CD4-positive, CD25-positive, alpha-beta regulatory T cell (primary cell): Measurements from ENCODE around the gene KCNAB1. TPM values are rescaled to one million over a fixed set of nuclear protein-coding genes. Genes with fewer than 3 reads are reported as not detected.

Experiments used
- ATAC-seq, 2 donors: fragments of 150-1000 bp; cut with Tn5 transposase; one replicate each; pipeline ENCODE4 v1.10.0; 2021; ENCODE audit warnings: low read depth in 2 of 2, moderate number of reproducible peaks in 2 of 2, moderate library complexity in 1 of 2
- DNase-seq, 3 donors: peaks; one replicate each; pipeline versions ENCODE4 v3.0.0 to v3.0.0-alpha.2; 2012 to 2022; ENCODE audit warnings: mixed read lengths in 1 of 3
- H3K27ac ChIP-seq: one replicate; pipeline ENCODE4 v1.7.0; 2013; ENCODE audit warnings: mild to moderate bottlenecking, low read length; ENCODE audit not compliant: insufficient read depth, poor library complexity, severe bottlenecking
- H3K27me3 ChIP-seq: one replicate; pipeline ENCODE4 v1.7.0; 2013; ENCODE audit warnings: low read length; ENCODE audit not compliant: control insufficient read depth, insufficient read depth
- H3K36me3 ChIP-seq: one replicate; pipeline ENCODE4 v1.7.0; 2013; ENCODE audit warnings: mild to moderate bottlenecking, low read length, moderate library complexity; ENCODE audit not compliant: control insufficient read depth, insufficient read depth
- H3K4me1 ChIP-seq: 2 replicates; pipeline ENCODE4 v1.7.0; 2013; ENCODE audit warnings: mild to moderate bottlenecking, low read length; ENCODE audit not compliant: insufficient read depth, control insufficient read depth, poor library complexity, severe bottlenecking
- H3K4me3 ChIP-seq: one replicate; pipeline ENCODE4 v1.7.0; 2013; ENCODE audit warnings: low read depth, mild to moderate bottlenecking, low read length, moderate library complexity
- H3K9me3 ChIP-seq, 2 experiments: 1 replicate in 1 of 2; 2 replicates in 1 of 2; pipeline ENCODE4 v1.7.0; 2013; ENCODE audit warnings: low read length in 2 of 2, mild to moderate bottlenecking in 1 of 2, moderate library complexity in 1 of 2; ENCODE audit not compliant: control insufficient read depth in 2 of 2
- H3K27ac Mint-ChIP-seq, 3 donors: one replicate each; pipeline ENCODE4 v1.8.0; 2020 to 2022; ENCODE audit warnings: mild to moderate bottlenecking in 3 of 3, mixed read lengths in 3 of 3, moderate library complexity in 2 of 3
- H3K27me3 Mint-ChIP-seq: one replicate; pipeline ENCODE4 v1.8.0; 2022; ENCODE audit warnings: mild to moderate bottlenecking, mixed read lengths
- H3K36me3 Mint-ChIP-seq: one replicate; pipeline ENCODE4 v1.8.0; 2020; ENCODE audit warnings: mixed read lengths
- H3K4me1 Mint-ChIP-seq, 4 donors: one replicate each; pipeline ENCODE4 v1.8.0; 2020 to 2022; ENCODE audit warnings: mixed read lengths in 4 of 4, mild to moderate bottlenecking in 1 of 4
- H3K4me3 Mint-ChIP-seq, 4 donors: one replicate each; pipeline ENCODE4 v1.8.0; 2020 to 2022; ENCODE audit warnings: mild to moderate bottlenecking in 4 of 4, mixed read lengths in 4 of 4, moderate library complexity in 3 of 4
- H3K9me3 Mint-ChIP-seq, 7 donors: one replicate each; pipeline ENCODE4 v1.8.0; 2020 to 2022; ENCODE audit warnings: mixed read lengths in 7 of 7, mild to moderate bottlenecking in 3 of 7, moderate library complexity in 2 of 7
- polyA plus RNA-seq, 4 donors: library from polyadenylated mRNA; unstranded; fragments of 300-500 nt; fragmentation: Illumina TruSeq; gene quantifications; one replicate each; pipeline ENCODE4 v1.2.3, GENCODE V29; 2021
- total RNA-seq: library from RNA; stranded (reverse); gene quantifications from one replicate; pipeline ENCODE4 v1.2.3, GENCODE V29; 2022

KCNAB1 gene
- total and polyA plus RNA-seq, 5 donors from 2014 or later: 0.08 to 0.26 (median 0.17) TPM

DNA sequence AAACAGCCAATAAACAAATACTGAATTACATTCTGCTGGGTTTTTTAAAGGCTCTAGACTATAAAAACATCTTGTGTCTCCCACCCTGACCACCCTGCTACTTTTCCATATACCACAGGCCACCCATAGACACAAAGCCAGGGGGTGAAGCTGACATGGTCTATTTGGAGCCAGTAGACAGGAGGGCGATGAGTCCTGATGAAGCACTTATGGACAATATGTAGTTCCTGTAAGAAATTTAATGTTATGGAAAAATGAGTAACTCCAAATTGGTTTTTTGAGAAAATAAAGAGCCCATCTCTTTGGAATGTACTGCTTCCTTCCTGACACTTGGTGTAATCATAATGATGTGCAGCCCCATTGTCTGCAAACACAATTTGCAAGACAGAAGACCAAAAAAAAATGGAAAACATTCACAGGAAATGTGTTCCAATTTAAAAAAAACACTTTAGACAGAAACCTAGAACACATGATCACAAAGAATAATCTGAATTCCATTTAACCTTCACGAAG, 422.7 kb downstream of the KCNAB1 start:
- peaks cover 25% of the 10 kb centered on the region for H3K36me3 Mint-ChIP-seq
- H3K4me1 Mint-ChIP-seq: peaks cover 8 to 30% (median 21%) of the 10 kb centered on the region in 4 donors
- DNase-seq: no peak
- H3K27ac ChIP-seq: no peak overlapping the region
- no peaks in the 10 kb centered on the region for H3K9me3 Mint-ChIP-seq
- H3K4me3 ChIP-seq: no peak overlapping the region
- H3K4me1 ChIP-seq: no peaks in the 10 kb centered on the region
- H3K27me3 ChIP-seq: no peaks in the 10 kb centered on the region
- ATAC-seq: no peak
- peaks cover 79% of the 10 kb centered on the region for H3K36me3 ChIP-seq
- H3K27me3 Mint-ChIP-seq: no peaks in the 10 kb centered on the region
- no peak overlapping the region for H3K27ac Mint-ChIP-seq
- no peaks in the 10 kb centered on the region for H3K9me3 ChIP-seq
- H3K4me3 Mint-ChIP-seq: no peak overlapping the region

DNA sequence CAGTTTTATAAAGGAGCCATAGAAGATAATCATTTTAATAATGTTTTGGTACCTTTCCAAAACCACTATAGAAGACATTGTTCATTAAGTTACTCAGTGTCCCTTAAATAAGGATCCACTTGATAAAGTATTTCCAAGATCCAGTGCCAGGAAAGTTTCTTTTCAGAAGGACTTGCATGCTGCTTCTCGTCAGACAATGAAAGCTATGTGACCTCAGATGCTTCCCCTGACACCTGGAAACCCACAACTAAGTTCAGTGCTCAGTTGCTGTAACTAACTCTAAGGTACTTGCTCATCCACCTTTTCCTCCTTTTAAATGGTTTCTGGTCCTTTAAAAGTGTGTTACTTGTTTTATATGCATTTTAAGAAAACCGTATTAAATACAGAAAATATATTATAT, 427.3 kb downstream of the KCNAB1 start:
- Mint-ChIP-seq H3K4me1 (peaks cover 17 to 61% (median 49%) of the 10 kb centered on the region in 4 donors), H3K4me3 (no peak overlapping the region), H3K27ac (no peak overlapping the region), H3K27me3 (no peaks in the 10 kb centered on the region), H3K9me3 (no peaks in the 10 kb centered on the region), H3K36me3 (peaks cover 49% of the 10 kb centered on the region)
- H3K27me3 ChIP-seq: no peaks in the 10 kb centered on the region
- H3K4me1 ChIP-seq: peaks cover 5% of the 10 kb centered on the region
- H3K36me3 ChIP-seq: peaks cover 90% of the 10 kb centered on the region
- H3K9me3 ChIP-seq: no peaks in the 10 kb centered on the region
- DNase-seq: no peak
- H3K4me3 ChIP-seq: no peak overlapping the region
- no peak for ATAC-seq
- H3K27ac ChIP-seq: no peak overlapping the region

DNA sequence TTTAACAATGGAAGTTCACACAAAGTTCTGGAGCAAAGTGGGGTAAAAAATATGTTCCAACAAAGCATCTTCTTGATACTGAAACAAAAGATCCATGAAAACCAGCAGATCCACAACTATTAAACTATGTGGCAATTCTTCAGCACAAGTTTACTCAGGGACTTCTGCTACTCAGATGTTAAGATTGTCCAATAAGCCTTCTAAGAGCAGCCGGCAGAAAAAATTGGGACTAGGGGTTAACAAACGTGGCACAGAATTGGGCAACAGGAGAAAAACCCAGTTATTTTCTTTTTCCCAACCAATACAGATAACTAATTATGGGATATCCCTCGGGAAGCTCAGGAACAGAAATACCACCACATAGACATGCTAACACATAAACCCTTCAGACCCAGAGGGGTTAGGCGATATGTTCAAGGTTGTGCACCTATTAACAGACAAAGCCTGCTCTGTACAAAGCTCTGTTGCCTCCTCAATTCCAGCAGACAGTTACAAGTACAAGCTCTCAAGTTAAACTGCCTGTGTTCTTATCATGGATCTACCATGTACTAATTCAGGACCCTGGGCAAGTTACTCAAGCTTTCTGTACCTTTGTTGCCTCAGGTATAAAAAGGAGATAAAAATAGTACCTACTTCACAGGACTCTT, 427.8 kb downstream of the KCNAB1 start:
- Mint-ChIP-seq H3K27ac (no peak overlapping the region), H3K36me3 (peaks cover 45% of the 10 kb centered on the region), H3K9me3 (no peaks in the 10 kb centered on the region), H3K4me1 (peaks cover 17 to 66% (median 53%) of the 10 kb centered on the region in 4 donors), H3K4me3 (no peak overlapping the region), H3K27me3 (no peaks in the 10 kb centered on the region)
- Histone ChIP-seq H3K4me3 (no peak overlapping the region), H3K27ac (no peak overlapping the region), H3K9me3 (no peaks in the 10 kb centered on the region), H3K4me1 (peaks cover 10% of the 10 kb centered on the region), H3K27me3 (no peaks in the 10 kb centered on the region), H3K36me3 (peaks cover 84% of the 10 kb centered on the region)
- ATAC-seq (no peak), DNase-seq (no peak)

DNA sequence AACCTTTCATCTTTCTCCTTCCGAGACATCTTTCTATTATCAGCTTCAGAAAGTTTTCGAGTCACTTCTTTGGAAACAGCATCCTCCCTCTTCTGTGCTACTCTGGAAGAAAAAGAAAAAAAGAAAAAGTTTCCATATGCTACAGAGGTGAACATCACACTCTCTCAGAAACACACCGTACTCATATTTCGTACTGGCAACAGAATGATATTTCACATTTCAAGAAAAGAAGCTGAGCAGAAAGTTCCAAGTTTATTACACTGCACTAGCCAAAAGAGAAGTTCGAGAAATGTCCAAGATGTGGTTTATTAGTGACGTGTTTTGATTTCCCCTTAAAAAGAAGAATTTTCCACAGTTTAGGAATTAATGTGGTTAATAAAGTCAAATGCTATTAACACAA, 428.5 kb downstream of the KCNAB1 start:
- no peaks in the 10 kb centered on the region for H3K9me3 ChIP-seq
- H3K4me3 ChIP-seq: no peak overlapping the region
- peaks cover 45% of the 10 kb centered on the region for H3K36me3 Mint-ChIP-seq
- peaks cover 77% of the 10 kb centered on the region for H3K36me3 ChIP-seq
- ATAC-seq (no peak), DNase-seq (no peak)
- H3K9me3 Mint-ChIP-seq: no peaks in the 10 kb centered on the region
- no peak overlapping the region for H3K4me3 Mint-ChIP-seq
- peaks cover 17% of the 10 kb centered on the region for H3K4me1 ChIP-seq
- H3K4me1 Mint-ChIP-seq: peaks cover 17 to 73% (median 60%) of the 10 kb centered on the region in 4 donors
- H3K27ac ChIP-seq: no peak overlapping the region
- no peaks in the 10 kb centered on the region for H3K27me3 ChIP-seq
- peak overlapping the region in 1 of 3 donors; percentile 44 for H3K27ac Mint-ChIP-seq
- H3K27me3 Mint-ChIP-seq: no peaks in the 10 kb centered on the region

DNA sequence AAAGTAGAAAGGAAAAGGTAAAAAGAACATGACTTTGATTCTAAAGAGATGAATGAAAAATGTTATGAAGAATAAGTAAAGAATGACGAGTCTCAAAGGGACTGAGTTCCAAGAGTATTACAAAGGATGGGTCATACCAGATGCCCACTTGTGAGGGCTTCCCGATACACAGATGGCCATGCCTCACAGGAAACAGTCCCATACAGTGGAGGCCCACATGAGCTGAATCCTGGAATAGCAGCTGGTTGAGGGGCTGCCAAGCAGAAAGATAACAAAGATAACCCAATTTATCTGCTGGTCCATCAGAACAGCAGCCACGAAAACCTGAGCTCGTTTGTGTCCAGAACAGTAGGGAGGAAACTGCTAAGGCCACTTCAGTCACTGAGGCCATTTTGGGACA, 430.9 kb downstream of the KCNAB1 start:
- Mint-ChIP-seq H3K9me3 (no peaks in the 10 kb centered on the region), H3K4me1 (peaks cover 22 to 74% (median 57%) of the 10 kb centered on the region in 4 donors), H3K27ac (peak overlapping the region in 1 of 3 donors; percentile 27), H3K36me3 (peaks cover 44% of the 10 kb centered on the region), H3K27me3 (peaks cover 9% of the 10 kb centered on the region), H3K4me3 (peak overlapping the region in 1 of 4 donors; percentile 98)
- peaks cover 55% of the 10 kb centered on the region for H3K36me3 ChIP-seq
- no peaks in the 10 kb centered on the region for H3K27me3 ChIP-seq
- no peaks in the 10 kb centered on the region for H3K9me3 ChIP-seq
- ATAC-seq (no peak), DNase-seq (no peak)
- no peak overlapping the region for H3K27ac ChIP-seq
- H3K4me1 ChIP-seq: peaks cover 24% of the 10 kb centered on the region
- H3K4me3 ChIP-seq: no peak overlapping the region

DNA sequence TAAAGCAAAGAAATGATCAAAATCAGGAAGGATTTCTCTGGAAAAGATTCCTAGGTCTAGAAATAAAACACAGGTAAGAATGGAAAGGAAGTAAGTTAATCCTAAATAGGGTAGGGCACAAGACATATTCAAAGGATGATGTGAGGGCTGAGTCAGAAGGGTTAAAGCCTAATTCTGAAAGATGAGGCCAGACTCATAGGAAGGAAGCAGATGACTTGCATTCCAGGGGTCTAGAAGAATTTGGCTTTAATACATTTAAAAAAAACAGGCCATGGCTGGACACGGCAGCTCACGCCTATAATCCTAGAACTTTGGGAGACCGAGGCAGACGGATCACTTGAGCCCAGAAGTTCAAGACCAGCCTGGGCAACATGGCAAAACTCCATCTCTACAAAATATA, 431.4 kb downstream of the KCNAB1 start:
- Histone ChIP-seq H3K9me3 (no peaks in the 10 kb centered on the region), H3K4me1 (peaks cover 24% of the 10 kb centered on the region), H3K27me3 (no peaks in the 10 kb centered on the region), H3K4me3 (no peak overlapping the region), H3K27ac (no peak overlapping the region), H3K36me3 (peaks cover 50% of the 10 kb centered on the region)
- peaks cover 22 to 72% (median 54%) of the 10 kb centered on the region in 4 donors for H3K4me1 Mint-ChIP-seq
- peak overlapping the region in 3 of 4 donors; percentile 51 to 98 (median 54) for H3K4me3 Mint-ChIP-seq
- H3K9me3 Mint-ChIP-seq: no peaks in the 10 kb centered on the region
- peaks cover 9% of the 10 kb centered on the region for H3K27me3 Mint-ChIP-seq
- DNase-seq (no peak), ATAC-seq (no peak)
- H3K36me3 Mint-ChIP-seq: peaks cover 39% of the 10 kb centered on the region
- H3K27ac Mint-ChIP-seq: no peak overlapping the region

DNA sequence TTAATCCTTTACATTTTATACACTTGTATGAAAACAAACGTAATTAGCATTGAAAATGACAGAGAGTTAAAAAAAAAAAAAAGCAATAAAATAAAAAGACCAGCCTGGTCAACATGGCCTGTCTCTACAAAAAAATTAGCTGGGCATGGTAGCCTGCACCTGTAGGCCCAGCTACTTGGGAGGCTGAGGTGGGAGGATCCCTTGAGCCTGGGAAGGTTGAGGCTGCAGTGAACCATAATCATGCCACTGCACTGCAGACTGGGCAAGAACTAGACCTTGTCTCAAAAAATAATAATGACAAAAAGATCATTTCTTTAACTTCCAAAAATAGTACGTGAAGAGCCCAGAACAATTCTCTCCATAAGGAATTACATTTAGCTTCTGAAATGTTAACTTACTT, 432.6 kb downstream of the KCNAB1 start:
- H3K27ac Mint-ChIP-seq: no peak overlapping the region
- ATAC-seq (no peak), DNase-seq (no peak)
- peaks cover 15 to 63% (median 46%) of the 10 kb centered on the region in 4 donors for H3K4me1 Mint-ChIP-seq
- no peaks in the 10 kb centered on the region for H3K9me3 Mint-ChIP-seq
- H3K27ac ChIP-seq: no peak overlapping the region
- no peaks in the 10 kb centered on the region for H3K27me3 ChIP-seq
- no peaks in the 10 kb centered on the region for H3K9me3 ChIP-seq
- peaks cover 29% of the 10 kb centered on the region for H3K36me3 Mint-ChIP-seq
- peak overlapping the region; percentile 60 to 98 (median 95) for H3K4me3 Mint-ChIP-seq
- peaks cover 14% of the 10 kb centered on the region for H3K27me3 Mint-ChIP-seq
- peak overlapping the region; percentile 97 for H3K4me3 ChIP-seq
- peaks cover 39% of the 10 kb centered on the region for H3K36me3 ChIP-seq
- H3K4me1 ChIP-seq: peaks cover 24% of the 10 kb centered on the region
